ENCODE results near the gene ANKRD6.
A peak's percentile ranks its signal among the peaks of the same experiment; 100 is the strongest.

ANKRD6 gene

DNA sequence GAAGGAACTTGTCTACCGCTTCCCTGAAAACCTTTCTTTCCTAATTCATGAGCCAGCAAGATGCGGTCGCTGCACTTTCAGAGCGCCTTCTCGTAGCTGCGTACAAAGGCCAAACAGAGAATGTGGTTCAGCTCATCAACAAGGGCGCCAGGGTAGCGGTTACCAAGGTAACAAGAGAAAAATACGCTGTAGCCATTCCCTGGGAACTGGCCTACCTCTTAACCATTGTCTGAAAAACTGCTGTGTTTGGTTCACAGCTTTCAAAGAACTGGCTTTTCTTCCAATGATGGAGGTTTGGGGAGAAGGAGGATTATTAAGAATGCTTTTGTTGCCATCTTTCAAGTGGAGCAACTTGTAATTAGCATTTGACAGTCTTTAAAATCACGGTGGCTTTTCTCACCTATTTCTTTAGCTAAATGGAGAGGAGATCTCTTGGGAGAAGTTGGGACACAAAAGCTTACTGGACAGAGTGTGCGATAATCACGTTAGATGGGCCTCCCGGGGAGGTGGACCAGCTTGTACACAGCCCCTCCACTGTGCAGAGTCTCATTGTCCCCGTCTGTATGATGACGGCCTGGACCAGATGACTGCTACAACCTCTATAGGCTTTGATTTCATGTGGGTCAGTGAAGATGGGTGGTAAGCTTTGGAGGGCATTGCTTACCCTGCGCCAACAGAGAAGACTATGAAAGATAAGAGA, 134.1 kb downstream of the ANKRD6 start:
- no peak for DNase-seq

GRCh38 chr6:89567630-89568390, 134.9 kb downstream of the ANKRD6 start:
- no peak for DNase-seq

DNA sequence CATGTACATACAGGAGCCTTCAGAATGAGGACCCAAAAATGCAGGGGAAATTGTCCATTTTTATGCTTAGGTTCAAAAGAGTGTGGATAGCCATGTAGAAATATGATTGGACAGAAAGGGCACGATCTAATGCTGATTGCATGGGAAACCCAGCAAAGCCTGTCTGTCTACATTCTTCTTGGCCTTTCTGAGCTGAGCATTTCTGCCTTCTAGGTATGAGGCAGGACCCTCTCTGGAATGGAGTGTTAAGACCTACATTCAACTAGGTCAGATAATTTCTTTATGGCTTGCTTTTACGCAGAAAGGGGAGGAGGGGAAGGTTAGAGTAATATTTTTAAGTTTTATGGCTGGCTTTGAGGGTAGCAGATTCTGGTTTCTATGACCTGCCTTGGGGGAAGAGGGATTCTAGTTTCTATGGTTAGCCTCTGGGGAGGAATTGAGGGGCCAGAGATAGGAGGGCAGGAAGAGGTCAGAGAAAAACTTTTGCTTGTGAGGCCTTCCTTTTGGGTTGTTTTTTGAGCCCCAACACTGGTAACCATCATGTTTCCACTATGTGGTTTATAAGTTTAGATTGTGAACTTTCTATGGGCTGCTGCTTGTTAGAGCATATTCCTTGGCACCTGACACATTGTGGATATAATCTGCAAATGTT, 142.1 kb downstream of the ANKRD6 start:
- no peak for DNase-seq

DNA sequence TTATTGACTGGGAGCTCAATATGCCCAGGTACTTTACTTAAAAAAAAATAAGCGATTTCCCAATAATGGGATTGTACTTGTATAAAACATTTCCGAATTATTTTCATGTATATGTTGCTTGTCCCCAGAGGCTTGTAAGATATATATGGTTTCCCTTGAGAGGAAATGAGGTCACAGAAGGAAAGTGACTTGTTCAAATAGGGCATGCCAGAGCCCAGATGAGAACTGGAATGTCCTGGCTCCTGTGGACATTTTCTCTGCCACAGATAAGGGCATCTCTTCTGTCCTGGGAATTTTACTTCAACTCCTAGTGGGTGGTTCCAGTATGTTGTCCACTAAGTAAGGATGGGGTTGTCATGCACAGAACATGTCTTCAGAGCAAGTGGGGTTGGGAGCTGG, 142.6 kb downstream of the ANKRD6 start:
- DNase-seq: no peak

DNA sequence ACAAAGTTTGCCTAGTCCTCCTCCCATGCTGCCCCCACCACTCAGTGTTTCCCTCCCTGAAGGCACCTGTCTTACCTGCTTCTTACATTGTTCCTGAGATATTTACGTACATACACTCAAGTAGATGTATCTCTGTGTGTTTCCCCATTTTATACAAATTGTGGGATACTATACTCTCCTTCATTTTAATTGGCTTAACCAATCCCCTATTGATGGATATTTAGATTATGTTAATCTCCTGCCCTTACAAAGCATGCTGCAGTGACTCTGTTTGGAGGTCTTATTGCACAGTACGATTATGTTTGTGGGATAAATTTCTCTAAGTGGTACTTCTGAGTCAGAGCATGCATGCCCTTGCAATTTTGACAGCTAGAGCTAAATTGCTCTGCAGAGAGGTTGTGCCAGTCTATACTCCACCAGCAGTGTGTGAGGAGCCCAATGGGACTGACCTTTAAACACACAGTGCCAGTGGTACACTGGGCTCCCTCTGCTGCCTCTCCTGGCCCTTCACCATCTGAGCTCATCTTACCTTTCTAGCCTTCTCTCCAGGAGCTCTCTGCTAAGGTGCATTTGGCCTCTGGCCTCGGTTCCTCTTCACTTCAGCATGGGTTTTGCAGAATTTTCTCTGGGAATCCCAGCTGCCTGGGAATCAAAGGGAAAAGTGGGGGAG, 148.2 kb downstream of the ANKRD6 start:
- DNase-seq: no peak

DNA sequence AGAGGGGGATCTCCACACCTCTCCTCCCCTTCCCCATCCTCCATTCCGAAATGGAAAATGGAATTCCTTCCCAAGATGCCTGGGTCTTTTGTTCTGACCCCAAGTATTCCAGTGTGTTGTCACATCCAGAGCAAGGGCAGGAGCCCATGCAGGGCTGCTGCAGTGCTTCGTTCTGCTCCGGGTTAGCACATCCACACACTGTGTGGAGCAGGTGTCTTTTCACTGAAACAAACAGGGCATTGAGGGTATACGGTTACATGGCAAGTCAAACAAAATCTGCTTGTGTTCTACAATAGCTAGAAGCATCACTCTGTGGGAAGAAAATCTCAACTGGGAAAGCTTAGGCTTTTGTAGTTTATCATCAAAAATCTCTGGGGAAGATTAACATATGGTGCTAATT, 148.7 kb downstream of the ANKRD6 start:
- no peak for DNase-seq

GRCh38 chr6:89582669-89583325, 149.8 kb downstream of the ANKRD6 start:
- DNase-seq: no peak

GRCh38 chr6:89583559-89583958, 150.6 kb downstream of the ANKRD6 start:
- DNase-seq: no peak

GRCh38 chr6:89584539-89584938, 151.6 kb downstream of the ANKRD6 start:
- no peak for DNase-seq

DNA sequence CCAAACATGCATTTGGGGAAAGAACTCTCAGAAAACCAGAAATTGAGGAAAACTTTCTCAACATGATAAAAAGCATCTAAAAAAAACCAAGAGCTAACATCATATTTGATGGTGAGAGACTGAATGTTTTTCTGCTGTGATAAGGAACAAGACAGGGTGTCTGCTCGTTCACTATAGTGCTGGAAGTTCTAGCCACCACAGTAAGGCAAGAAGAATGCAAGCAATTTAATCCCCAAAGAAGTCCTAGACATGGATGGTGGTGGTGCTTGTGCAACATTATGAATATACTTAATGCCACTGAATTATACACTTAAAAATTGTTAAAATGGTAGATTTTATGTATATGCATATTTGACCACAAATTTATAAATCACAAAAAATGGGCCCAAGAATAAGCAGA, 152.2 kb downstream of the ANKRD6 start:
- no peak for DNase-seq

- no peak for DNase-seq
Observed at GRCh38 chr6:89589297-89590025, 156.5 kb downstream of the ANKRD6 start.

GRCh38 chr6:89590133-89590532, 157.2 kb downstream of the ANKRD6 start:
- DNase-seq: no peak

DNA sequence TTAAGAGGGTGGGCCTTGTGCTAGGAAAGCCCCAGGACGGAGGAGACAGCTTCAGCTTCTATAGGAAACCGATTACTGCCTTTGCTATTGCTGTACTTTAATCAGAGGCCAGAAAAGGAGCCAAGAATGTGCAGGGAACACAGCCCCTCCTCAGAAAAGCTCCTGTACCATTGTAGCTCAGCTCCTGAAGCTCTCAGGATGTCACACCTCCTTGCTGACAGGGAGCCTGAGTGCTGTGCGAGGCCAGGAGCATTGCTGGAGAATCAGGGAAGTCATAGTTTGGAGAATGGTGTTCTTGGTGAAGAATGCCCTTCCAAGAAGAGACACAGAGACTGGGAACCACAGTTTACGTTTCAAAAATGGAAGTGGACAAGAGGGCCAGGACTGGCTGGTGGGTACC, 158.8 kb downstream of the ANKRD6 start:
- DNase-seq: no peak

GRCh38 chr6:89596056-89596455, 163.1 kb downstream of the ANKRD6 start:
- DNase-seq: no peak

- DNase-seq: no peak
Observed at GRCh38 chr6:89596484-89596883, 163.5 kb downstream of the ANKRD6 start.

- no peak for DNase-seq
Observed at GRCh38 chr6:89597372-89597771, 164.4 kb downstream of the ANKRD6 start.

DNA sequence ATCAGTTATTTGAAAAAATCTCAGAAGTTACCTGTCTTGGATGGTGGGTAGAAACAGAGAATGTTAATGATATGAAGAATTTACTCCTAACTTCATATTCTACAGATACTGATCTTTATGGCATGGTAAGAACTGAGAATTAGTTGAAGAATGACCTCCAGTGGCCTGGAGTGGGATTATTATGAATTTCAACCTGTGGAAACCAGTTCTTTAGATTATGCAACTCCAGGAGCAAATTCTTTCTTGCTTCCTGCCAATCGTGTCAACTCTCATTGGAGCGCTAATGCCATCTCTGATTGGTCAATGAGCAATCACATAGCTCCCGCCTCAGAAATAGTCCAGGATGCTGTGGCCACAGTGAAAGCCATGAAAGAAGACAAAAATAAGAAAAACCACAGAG, 165.0 kb downstream of the ANKRD6 start:
- DNase-seq: no peak

GRCh38 chr6:89599727-89600126, 166.8 kb downstream of the ANKRD6 start:
- no peak for DNase-seq

DNA sequence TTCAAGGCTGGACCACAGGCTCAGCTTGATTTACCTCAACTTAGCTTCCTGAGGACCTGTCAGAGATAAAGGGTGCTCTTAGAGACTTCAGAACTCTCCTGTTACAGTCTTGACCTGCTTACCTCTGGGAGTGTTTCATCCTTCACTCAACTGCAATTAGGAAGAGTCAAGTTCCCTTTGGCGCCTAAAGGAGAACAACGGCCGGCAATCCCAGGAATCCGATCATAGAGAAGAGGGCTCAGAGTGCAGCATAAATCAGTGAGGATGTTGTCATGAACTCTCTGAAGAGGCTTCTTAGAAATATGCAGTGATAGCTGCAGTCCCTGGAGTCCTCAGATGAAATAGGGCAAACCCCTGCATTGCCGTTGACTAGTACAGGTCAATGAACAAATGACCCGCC, 169.2 kb downstream of the ANKRD6 start:
- DNase-seq: no peak

- DNase-seq: no peak
Observed at GRCh38 chr6:89604653-89605052, 171.7 kb downstream of the ANKRD6 start.

DNA sequence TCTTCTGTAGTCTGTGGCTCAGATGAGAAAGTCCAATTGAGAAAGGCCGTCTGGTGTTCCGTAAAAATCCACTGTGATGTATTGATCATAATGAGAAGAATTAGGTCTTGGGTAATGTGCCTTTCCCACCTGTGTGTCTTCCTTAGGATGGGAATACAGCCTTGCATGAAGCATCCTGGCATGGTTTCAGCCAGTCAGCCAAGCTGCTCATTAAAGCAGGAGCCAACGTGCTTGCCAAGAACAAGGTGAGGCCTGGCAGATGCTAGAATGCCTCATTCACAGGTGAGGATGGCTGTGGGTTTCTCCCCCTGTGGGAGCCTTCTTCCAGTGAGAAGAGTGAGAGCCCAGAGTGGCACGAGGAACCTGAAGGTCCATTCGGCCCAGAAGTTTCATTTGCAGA, 172.9 kb downstream of the ANKRD6 start:
- DNase-seq: no peak

DNA sequence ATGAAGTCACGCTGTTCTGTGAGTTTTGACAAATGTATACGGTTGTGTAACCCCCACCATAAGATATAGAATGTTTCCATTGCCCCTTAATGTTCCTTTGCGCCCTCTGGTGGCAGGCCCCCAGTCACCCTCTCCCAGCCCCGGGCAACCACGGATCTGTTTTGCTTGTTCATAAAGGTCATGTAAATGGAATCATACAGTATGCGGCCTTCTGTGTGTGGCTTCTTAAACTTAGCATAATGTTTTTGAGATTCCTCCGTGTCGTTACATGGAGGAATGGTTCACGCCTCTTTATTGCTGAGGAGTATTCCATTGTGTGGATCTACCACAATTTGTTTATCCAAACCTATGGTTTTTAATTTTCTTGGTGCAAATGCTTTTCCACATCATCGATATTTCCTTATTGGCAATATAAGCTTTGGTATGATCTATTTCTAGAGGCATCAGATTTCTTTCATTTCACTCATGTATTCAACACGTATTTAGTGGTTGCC, 177.2 kb downstream of the ANKRD6 start:
- peak; percentile 82 for DNase-seq
